ENCODE results near the gene TNFAIP2.

DNA sequence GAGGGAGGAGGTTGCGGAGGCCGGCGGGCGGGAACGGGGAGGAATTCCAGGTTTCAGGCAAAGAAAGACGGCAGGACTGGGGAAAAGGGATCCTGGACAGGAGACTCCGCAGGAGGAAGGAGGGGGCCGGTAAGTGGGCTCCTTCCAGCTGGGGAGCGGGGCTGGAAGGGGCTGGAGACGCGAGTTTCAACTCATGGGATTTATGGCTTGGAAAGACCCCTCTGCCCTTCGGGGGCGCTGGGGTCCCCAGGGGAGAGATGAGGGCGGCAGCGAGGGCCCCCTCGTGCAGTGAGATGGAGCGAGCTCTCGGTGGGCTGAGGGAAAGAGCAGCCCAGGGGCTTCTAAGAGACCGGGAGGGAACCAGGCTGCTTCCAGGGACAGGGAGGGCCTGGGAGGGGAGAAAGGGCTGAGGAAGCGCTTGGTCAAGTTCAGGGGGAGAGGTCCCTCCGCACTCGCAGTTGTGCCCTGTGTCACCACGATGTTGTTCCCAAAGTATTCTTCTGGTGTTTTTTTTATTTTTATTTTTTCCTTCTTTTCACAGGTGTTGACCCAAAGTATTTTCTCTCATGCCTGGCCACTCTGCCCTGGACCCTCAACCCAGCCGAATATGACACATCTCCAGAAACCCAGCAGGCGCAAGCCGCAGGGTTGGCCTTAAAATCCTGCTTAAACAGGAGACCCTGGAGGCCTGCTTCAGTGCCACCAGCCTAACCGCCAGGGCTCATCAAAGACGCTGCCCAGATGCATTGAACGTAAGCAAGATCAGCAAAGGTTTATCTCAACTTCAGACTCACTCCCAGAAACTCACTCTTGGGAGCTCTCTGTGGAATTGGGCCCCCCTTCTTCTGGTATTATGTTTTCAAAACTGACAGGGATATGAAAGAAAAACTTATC lies 16.1 kb downstream of the TNFAIP2 start:
- TF ChIP-seq, protein P1, sequence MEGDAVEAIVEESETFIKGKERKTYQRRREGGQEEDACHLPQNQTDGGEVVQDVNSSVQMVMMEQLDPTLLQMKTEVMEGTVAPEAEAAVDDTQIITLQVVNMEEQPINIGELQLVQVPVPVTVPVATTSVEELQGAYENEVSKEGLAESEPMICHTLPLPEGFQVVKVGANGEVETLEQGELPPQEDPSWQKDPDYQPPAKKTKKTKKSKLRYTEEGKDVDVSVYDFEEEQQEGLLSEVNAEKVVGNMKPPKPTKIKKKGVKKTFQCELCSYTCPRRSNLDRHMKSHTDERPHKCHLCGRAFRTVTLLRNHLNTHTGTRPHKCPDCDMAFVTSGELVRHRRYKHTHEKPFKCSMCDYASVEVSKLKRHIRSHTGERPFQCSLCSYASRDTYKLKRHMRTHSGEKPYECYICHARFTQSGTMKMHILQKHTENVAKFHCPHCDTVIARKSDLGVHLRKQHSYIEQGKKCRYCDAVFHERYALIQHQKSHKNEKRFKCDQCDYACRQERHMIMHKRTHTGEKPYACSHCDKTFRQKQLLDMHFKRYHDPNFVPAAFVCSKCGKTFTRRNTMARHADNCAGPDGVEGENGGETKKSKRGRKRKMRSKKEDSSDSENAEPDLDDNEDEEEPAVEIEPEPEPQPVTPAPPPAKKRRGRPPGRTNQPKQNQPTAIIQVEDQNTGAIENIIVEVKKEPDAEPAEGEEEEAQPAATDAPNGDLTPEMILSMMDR (conservative IDR thresholded peaks at IDR 0.05; ENCODE audit: low read length): no peak
- no peak for TF ChIP-seq EZH2phosphoT487 (IDR thresholded peaks at IDR 0.05; ENCODE audit: borderline replicate concordance)

All from Loucy (cell line).